ENCODE measurements around the gene NTN4. TPM values are rescaled to one million over a fixed set of nuclear protein-coding genes. Genes with fewer than 3 reads are reported as not detected.

The NTN4 gene
- total RNA-seq, 1 experiment from 2014 or later, result 0.17 TPM

- 0 out of 4 replicates have a peak, but pooled peaks cover 0 to 2% of the 10 kb centered on the region in 2 experiments for H3K4me1 Mint-ChIP-seq
- no peak overlapping the region for H3K14ac ChIP-seq (ENCODE audit: insufficient read depth, low read length)
- H3K36me3 Mint-ChIP-seq (ENCODE audit: insufficient read depth in 1 of 3, low read depth in 3 of 3), result no peaks in the 10 kb centered on the region
- H3K27ac ChIP-seq (ENCODE audit: insufficient read length, low read depth, low read length), result no peak overlapping the region
- H2BK120ac ChIP-seq (ENCODE audit: low read depth, low read length, poor library complexity, severe bottlenecking), result no peak overlapping the region
- peaks cover under 1% of the 10 kb centered on the region; the same call in 1 of the 2 replicates for H3K27me3 ChIP-seq (ENCODE audit: insufficient read depth, low read length)
- H2BK20ac ChIP-seq (ENCODE audit: low read depth, low read length, poor library complexity, severe bottlenecking), result no peak overlapping the region
- no peak overlapping the region for H3K4ac ChIP-seq (ENCODE audit: low read depth, low read length)
- no peaks in the 10 kb centered on the region for H4K20me1 ChIP-seq (ENCODE audit: control insufficient read depth, insufficient read depth, insufficient read length)
- H3K9ac ChIP-seq (ENCODE audit: extremely low read depth, insufficient read length, low read length), result no peak overlapping the region
- H3K56ac ChIP-seq (ENCODE audit: insufficient read length, low read depth, low read length), result no peak overlapping the region
- H3K4me2 ChIP-seq (ENCODE audit: insufficient read depth, insufficient read length, low read length), result no peak overlapping the region
- H2AK5ac ChIP-seq (ENCODE audit: insufficient read length, low read length), result no peak overlapping the region
- H4K5ac ChIP-seq (ENCODE audit: insufficient read length, low read depth, low read length), result no peak overlapping the region
- no peaks in the 10 kb centered on the region for H3K79me2 ChIP-seq (ENCODE audit: insufficient read depth, low read length)
- no peak overlapping the region for H2AFZ ChIP-seq (ENCODE audit: low read length)
- no peaks in the 10 kb centered on the region for H3K9me3 ChIP-seq (ENCODE audit: control insufficient read depth, low read depth, low read length)
- no peak overlapping the region for H2BK12ac ChIP-seq (ENCODE audit: insufficient read length, low read depth, low read length)
- no peak overlapping the region for H4K8ac ChIP-seq (replicated peaks; ENCODE audit: insufficient read length, low read depth, low read length)
- H3T11ph ChIP-seq (ENCODE audit: low read length), result no peak overlapping the region
- no peaks in the 10 kb centered on the region for H3K9me3 Mint-ChIP-seq
- no peak overlapping the region for H3K27ac Mint-ChIP-seq
- H3K4me1 ChIP-seq (ENCODE audit: insufficient read depth, low read length), result no peaks in the 10 kb centered on the region
- DNase-seq, result no peak
- no peak overlapping the region for H4K91ac ChIP-seq (ENCODE audit: insufficient read length, low read depth, low read length)
- no peaks in the 10 kb centered on the region for H3K79me1 ChIP-seq (ENCODE audit: insufficient read depth, low read depth, low read length, poor library complexity, severe bottlenecking)
- H3K23me2 ChIP-seq (ENCODE audit: insufficient read length, low read depth, low read length, poor library complexity, severe bottlenecking), result no peaks in the 10 kb centered on the region
- H3K27me3 Mint-ChIP-seq (ENCODE audit: low read depth), result peaks cover 37% of the 10 kb centered on the region
- no CpG with 5 or more reads among the region's 2 CpGs for WGBS (ENCODE audit: extremely low coverage, insufficient read length, low lambda C conversion rate)
- no peak overlapping the region for H2BK15ac ChIP-seq (ENCODE audit: low read depth, low read length)
- H2BK5ac ChIP-seq (ENCODE audit: insufficient read length, low read length), result no peak overlapping the region
- TF ChIP-seq CTCF (conservative IDR thresholded peaks at IDR 0.05), result no peak
- no peak overlapping the region for H3K23ac ChIP-seq (ENCODE audit: insufficient read length, low read depth, low read length)
- no peak overlapping the region for H3K18ac ChIP-seq (ENCODE audit: insufficient read length, low read depth, low read length)
- H3K4me3 Mint-ChIP-seq, result no peak overlapping the region
Measured at GRCh38 chr12:95796982-95797289, 6.4 kb upstream of the NTN4 start.
